Measurements from ENCODE around the gene MACF1. TPM values are rescaled to one million over a fixed set of nuclear protein-coding genes. Genes with fewer than 3 reads are reported as not detected.

Gene MACF1
- total RNA-seq, 1 experiment from 2014 or later: 104 TPM

GRCh38 chr1:39337067-39337466 is 132.6 kb downstream of the MACF1 start:
- Mint-ChIP-seq H3K36me3 (ENCODE audit: insufficient read depth, unreplicated experiment) (peaks cover 82% of the 10 kb centered on the region), H3K27ac (ENCODE audit: unreplicated experiment) (no peak overlapping the region), H3K4me3 (ENCODE audit: unreplicated experiment) (no peak overlapping the region), H3K27me3 (ENCODE audit: insufficient read depth, unreplicated experiment) (no peaks in the 10 kb centered on the region), H3K4me1 (ENCODE audit: low read depth, unreplicated experiment) (peaks cover 14% of the 10 kb centered on the region), H3K9me3 (ENCODE audit: unreplicated experiment) (no peaks in the 10 kb centered on the region)
- Histone ChIP-seq H3K4me1 (peaks cover 19% of the 10 kb centered on the region), H3K27me3 (replicated peaks; ENCODE audit: control insufficient read depth, insufficient read depth, low read length) (no peaks in the 10 kb centered on the region), H3K4me3 (ENCODE audit: low read depth, low read length) (no peak overlapping the region), H3K9me3 (no peaks in the 10 kb centered on the region), H3K36me3 (ENCODE audit: control insufficient read depth, insufficient read depth, low read length) (no peaks in the 10 kb centered on the region)
- CTCF ChIA-PET: no interaction called here
- intact Hi-C loops (cut with micrococcal nuclease; ENCODE audit: unreplicated experiment): no loop called here
- no peak for DNase-seq
- TF ChIP-seq CTCF (IDR thresholded peaks at IDR 0.05; ENCODE audit: insufficient read depth in 1 of 2, low read depth in 1 of 2, low read length in 1 of 2, severe bottlenecking in 1 of 2, unreplicated experiment in 1 of 2): no peak
- BruUV-seq (replicated peaks): no TSS peak
- POLR2A ChIA-PET: no interaction called here

GRCh38 chr1:39342776-39343175 is 138.3 kb downstream of the MACF1 start:
- peaks cover 69% of the 10 kb centered on the region for H3K36me3 Mint-ChIP-seq (ENCODE audit: insufficient read depth, unreplicated experiment)

GRCh38 chr1:39344394-39345154 is 140.1 kb downstream of the MACF1 start:
- no peak for DNase-seq
- no peaks in the 10 kb centered on the region for H3K4me1 Mint-ChIP-seq (ENCODE audit: low read depth, unreplicated experiment)
- H3K27ac Mint-ChIP-seq (ENCODE audit: unreplicated experiment): no peak overlapping the region
- ChIA-PET POLR2A (no interaction called here), CTCF (no interaction called here)
- no TSS peak for BruUV-seq (replicated peaks)
- H3K27me3 Mint-ChIP-seq (ENCODE audit: insufficient read depth, unreplicated experiment): no peaks in the 10 kb centered on the region
- no peaks in the 10 kb centered on the region for H3K9me3 Mint-ChIP-seq (ENCODE audit: unreplicated experiment)
- H3K36me3 Mint-ChIP-seq (ENCODE audit: insufficient read depth, unreplicated experiment): peaks cover 67% of the 10 kb centered on the region
- TF ChIP-seq CTCF (IDR thresholded peaks at IDR 0.05; ENCODE audit: insufficient read depth in 1 of 2, low read depth in 1 of 2, low read length in 1 of 2, severe bottlenecking in 1 of 2, unreplicated experiment in 1 of 2): no peak
- no peaks in the 10 kb centered on the region for H3K9me3 ChIP-seq
- intact Hi-C loops (cut with micrococcal nuclease; ENCODE audit: unreplicated experiment): no loop called here
- no peak overlapping the region for H3K4me3 ChIP-seq (ENCODE audit: low read depth, low read length)
- no peaks in the 10 kb centered on the region for H3K27me3 ChIP-seq (replicated peaks; ENCODE audit: control insufficient read depth, insufficient read depth, low read length)
- no peaks in the 10 kb centered on the region for H3K36me3 ChIP-seq (ENCODE audit: control insufficient read depth, insufficient read depth, low read length)
- no peak overlapping the region for H3K4me3 Mint-ChIP-seq (ENCODE audit: unreplicated experiment)
- H3K4me1 ChIP-seq: no peaks in the 10 kb centered on the region

More at GRCh38 chr1:39342776-39343175, 138.3 kb downstream of the MACF1 start:
- BruUV-seq (replicated peaks): no TSS peak
- Histone ChIP-seq H3K4me3 (ENCODE audit: low read depth, low read length) (no peak overlapping the region), H3K36me3 (ENCODE audit: control insufficient read depth, insufficient read depth, low read length) (no peaks in the 10 kb centered on the region), H3K27me3 (replicated peaks; ENCODE audit: control insufficient read depth, insufficient read depth, low read length) (no peaks in the 10 kb centered on the region), H3K9me3 (no peaks in the 10 kb centered on the region), H3K4me1 (no peaks in the 10 kb centered on the region)
- no peaks in the 10 kb centered on the region for H3K4me1 Mint-ChIP-seq (ENCODE audit: low read depth, unreplicated experiment)
- H3K27me3 Mint-ChIP-seq (ENCODE audit: insufficient read depth, unreplicated experiment): no peaks in the 10 kb centered on the region
- ChIA-PET CTCF (no interaction called here), POLR2A (no interaction called here)
- TF ChIP-seq CTCF (IDR thresholded peaks at IDR 0.05; ENCODE audit: insufficient read depth in 1 of 2, low read depth in 1 of 2, low read length in 1 of 2, severe bottlenecking in 1 of 2, unreplicated experiment in 1 of 2): no peak
- intact Hi-C loops (cut with micrococcal nuclease; ENCODE audit: unreplicated experiment): no loop called here
- no peak for DNase-seq
- no peaks in the 10 kb centered on the region for H3K9me3 Mint-ChIP-seq (ENCODE audit: unreplicated experiment)
- H3K4me3 Mint-ChIP-seq (ENCODE audit: unreplicated experiment): no peak overlapping the region
- H3K27ac Mint-ChIP-seq (ENCODE audit: unreplicated experiment): no peak overlapping the region

Data from Caco-2 (cell line).